Activated naive CD4-positive, alpha-beta T cell treated with anti-CD3 and anti-CD28 coated beads, Interleukin-2, amount 50 U/mL, for 24 hours (primary cell): ENCODE data around the gene PROM1.
A peak's percentile ranks its signal among the peaks of the same experiment; 100 is the strongest.

Experiments
- H3K27ac Mint-ChIP-seq: one replicate; pipeline ENCODE4 v1.8.0; 2021; ENCODE audit warnings: mild to moderate bottlenecking, mixed read lengths
- H3K27me3 Mint-ChIP-seq: one replicate; pipeline ENCODE4 v1.8.0; 2021; ENCODE audit warnings: mixed read lengths
- H3K36me3 Mint-ChIP-seq: one replicate; pipeline ENCODE4 v1.8.0; 2021; ENCODE audit warnings: mixed read lengths
- H3K4me1 Mint-ChIP-seq: one replicate; pipeline ENCODE4 v1.8.0; 2021; ENCODE audit warnings: mixed read lengths
- H3K4me3 Mint-ChIP-seq: one replicate; pipeline ENCODE4 v1.8.0; 2021; ENCODE audit warnings: mild to moderate bottlenecking, mixed read lengths
- H3K9me3 Mint-ChIP-seq: one replicate; pipeline ENCODE4 v1.8.0; 2021; ENCODE audit warnings: mixed read lengths

Gene PROM1

GRCh38 chr4:16083241-16084191, at the start of gene PROM1:
PROM1 (minus strand) TSS chr4:16084023; CDS start chr4:16075906, 8,117 bp downstream.
- H3K27ac Mint-ChIP-seq: no peak within 1 kb of the TSS

GRCh38 chr4:16133406-16133805, 49.6 kb upstream of the PROM1 start:
- Mint-ChIP-seq H3K9me3 (peaks cover 4% of the 10 kb centered on the region), H3K27me3 (peaks cover 2% of the 10 kb centered on the region), H3K27ac (no peak overlapping the region)

More at GRCh38 chr4:16083241-16084191, at the start of gene PROM1:
- Mint-ChIP-seq H3K36me3 (peaks cover 3% of the 10 kb centered on the region), H3K4me1 (peaks cover 19% of the 10 kb centered on the region), H3K4me3 (peak within 1 kb of the TSS; percentile 84), H3K27me3 (peaks cover 54% of the 10 kb centered on the region), H3K9me3 (no peaks in the 10 kb centered on the region)

GRCh38 chr4:16131293-16131692, 47.5 kb upstream of the PROM1 start:
- Mint-ChIP-seq H3K4me3 (no peak overlapping the region), H3K36me3 (peaks cover 2% of the 10 kb centered on the region), H3K4me1 (peaks cover 3% of the 10 kb centered on the region), H3K27me3 (peaks cover 2% of the 10 kb centered on the region), H3K9me3 (peaks cover 4% of the 10 kb centered on the region), H3K27ac (no peak overlapping the region)

More at GRCh38 chr4:16133406-16133805, 49.6 kb upstream of the PROM1 start:
- no peak overlapping the region for H3K4me3 Mint-ChIP-seq
- no peaks in the 10 kb centered on the region for H3K4me1 Mint-ChIP-seq
- peaks cover 2% of the 10 kb centered on the region for H3K36me3 Mint-ChIP-seq

- peaks cover 3% of the 10 kb centered on the region for H3K4me1 Mint-ChIP-seq
- no peak overlapping the region for H3K27ac Mint-ChIP-seq
- peaks cover 1% of the 10 kb centered on the region for H3K9me3 Mint-ChIP-seq
- no peaks in the 10 kb centered on the region for H3K27me3 Mint-ChIP-seq
- no peak overlapping the region for H3K4me3 Mint-ChIP-seq
- no peaks in the 10 kb centered on the region for H3K36me3 Mint-ChIP-seq
Observed at GRCh38 chr4:16129336-16129735, 45.5 kb upstream of the PROM1 start.

GRCh38 chr4:16126714-16127113, 42.9 kb upstream of the PROM1 start:
- Mint-ChIP-seq H3K4me1 (peaks cover 26% of the 10 kb centered on the region), H3K36me3 (no peaks in the 10 kb centered on the region), H3K27me3 (no peaks in the 10 kb centered on the region), H3K4me3 (no peak overlapping the region), H3K9me3 (no peaks in the 10 kb centered on the region), H3K27ac (no peak overlapping the region)

- Mint-ChIP-seq H3K27me3 (no peaks in the 10 kb centered on the region), H3K4me1 (peaks cover 26% of the 10 kb centered on the region), H3K36me3 (no peaks in the 10 kb centered on the region), H3K9me3 (no peaks in the 10 kb centered on the region), H3K27ac (peak overlapping the region; percentile 68), H3K4me3 (no peak overlapping the region)
Observed at GRCh38 chr4:16125571-16126445, 42.0 kb upstream of the PROM1 start.

GRCh38 chr4:16124232-16124631, 40.4 kb upstream of the PROM1 start:
- no peaks in the 10 kb centered on the region for H3K36me3 Mint-ChIP-seq
- no peak overlapping the region for H3K27ac Mint-ChIP-seq
- H3K4me1 Mint-ChIP-seq: peaks cover 26% of the 10 kb centered on the region
- H3K9me3 Mint-ChIP-seq: no peaks in the 10 kb centered on the region
- no peaks in the 10 kb centered on the region for H3K27me3 Mint-ChIP-seq
- H3K4me3 Mint-ChIP-seq: no peak overlapping the region

GRCh38 chr4:16123356-16124084, 39.7 kb upstream of the PROM1 start:
- no peak overlapping the region for H3K4me3 Mint-ChIP-seq
- no peaks in the 10 kb centered on the region for H3K36me3 Mint-ChIP-seq
- no peaks in the 10 kb centered on the region for H3K27me3 Mint-ChIP-seq
- H3K27ac Mint-ChIP-seq: no peak overlapping the region
- H3K4me1 Mint-ChIP-seq: peaks cover 26% of the 10 kb centered on the region
- no peaks in the 10 kb centered on the region for H3K9me3 Mint-ChIP-seq

GRCh38 chr4:16122784-16123183, 39.0 kb upstream of the PROM1 start:
- Mint-ChIP-seq H3K27me3 (no peaks in the 10 kb centered on the region), H3K4me1 (peaks cover 26% of the 10 kb centered on the region), H3K9me3 (no peaks in the 10 kb centered on the region), H3K27ac (no peak overlapping the region), H3K36me3 (no peaks in the 10 kb centered on the region), H3K4me3 (no peak overlapping the region)

GRCh38 chr4:16122308-16122711, 38.5 kb upstream of the PROM1 start:
- Mint-ChIP-seq H3K27ac (no peak overlapping the region), H3K9me3 (no peaks in the 10 kb centered on the region), H3K36me3 (no peaks in the 10 kb centered on the region), H3K4me3 (no peak overlapping the region), H3K27me3 (no peaks in the 10 kb centered on the region), H3K4me1 (peaks cover 23% of the 10 kb centered on the region)

GRCh38 chr4:16120720-16121119, 36.9 kb upstream of the PROM1 start:
- Mint-ChIP-seq H3K27ac (no peak overlapping the region), H3K9me3 (no peaks in the 10 kb centered on the region), H3K4me3 (no peak overlapping the region), H3K4me1 (peaks cover 23% of the 10 kb centered on the region), H3K27me3 (no peaks in the 10 kb centered on the region), H3K36me3 (no peaks in the 10 kb centered on the region)

GRCh38 chr4:16119981-16120380, 36.2 kb upstream of the PROM1 start:
- Mint-ChIP-seq H3K27ac (no peak overlapping the region), H3K9me3 (no peaks in the 10 kb centered on the region), H3K36me3 (no peaks in the 10 kb centered on the region), H3K4me1 (peaks cover 23% of the 10 kb centered on the region), H3K27me3 (no peaks in the 10 kb centered on the region), H3K4me3 (no peak overlapping the region)

- Mint-ChIP-seq H3K27me3 (no peaks in the 10 kb centered on the region), H3K9me3 (no peaks in the 10 kb centered on the region), H3K27ac (no peak overlapping the region), H3K4me3 (no peak overlapping the region), H3K4me1 (peaks cover 13% of the 10 kb centered on the region), H3K36me3 (no peaks in the 10 kb centered on the region)
Observed at GRCh38 chr4:16118090-16118489, 34.3 kb upstream of the PROM1 start.

- peaks cover 4% of the 10 kb centered on the region for H3K4me1 Mint-ChIP-seq
- no peak overlapping the region for H3K4me3 Mint-ChIP-seq
- no peaks in the 10 kb centered on the region for H3K27me3 Mint-ChIP-seq
- H3K9me3 Mint-ChIP-seq: no peaks in the 10 kb centered on the region
- no peak overlapping the region for H3K27ac Mint-ChIP-seq
- no peaks in the 10 kb centered on the region for H3K36me3 Mint-ChIP-seq
Observed at GRCh38 chr4:16117164-16117563, 33.3 kb upstream of the PROM1 start.

GRCh38 chr4:16116493-16116990, 32.7 kb upstream of the PROM1 start:
- no peaks in the 10 kb centered on the region for H3K9me3 Mint-ChIP-seq
- H3K27ac Mint-ChIP-seq: no peak overlapping the region
- H3K4me3 Mint-ChIP-seq: no peak overlapping the region
- H3K27me3 Mint-ChIP-seq: no peaks in the 10 kb centered on the region
- H3K4me1 Mint-ChIP-seq: no peaks in the 10 kb centered on the region
- no peaks in the 10 kb centered on the region for H3K36me3 Mint-ChIP-seq
